ENCODE results near the gene MRPL11.
A peak's percentile ranks its signal among the peaks of the same experiment; 100 is the strongest.
"Not testable (repeated sequence)": the region's sequence is repeated elsewhere in the genome, so short reads cannot be mapped to it uniquely, and the experiment has no call there.

The MRPL11 gene

DNA sequence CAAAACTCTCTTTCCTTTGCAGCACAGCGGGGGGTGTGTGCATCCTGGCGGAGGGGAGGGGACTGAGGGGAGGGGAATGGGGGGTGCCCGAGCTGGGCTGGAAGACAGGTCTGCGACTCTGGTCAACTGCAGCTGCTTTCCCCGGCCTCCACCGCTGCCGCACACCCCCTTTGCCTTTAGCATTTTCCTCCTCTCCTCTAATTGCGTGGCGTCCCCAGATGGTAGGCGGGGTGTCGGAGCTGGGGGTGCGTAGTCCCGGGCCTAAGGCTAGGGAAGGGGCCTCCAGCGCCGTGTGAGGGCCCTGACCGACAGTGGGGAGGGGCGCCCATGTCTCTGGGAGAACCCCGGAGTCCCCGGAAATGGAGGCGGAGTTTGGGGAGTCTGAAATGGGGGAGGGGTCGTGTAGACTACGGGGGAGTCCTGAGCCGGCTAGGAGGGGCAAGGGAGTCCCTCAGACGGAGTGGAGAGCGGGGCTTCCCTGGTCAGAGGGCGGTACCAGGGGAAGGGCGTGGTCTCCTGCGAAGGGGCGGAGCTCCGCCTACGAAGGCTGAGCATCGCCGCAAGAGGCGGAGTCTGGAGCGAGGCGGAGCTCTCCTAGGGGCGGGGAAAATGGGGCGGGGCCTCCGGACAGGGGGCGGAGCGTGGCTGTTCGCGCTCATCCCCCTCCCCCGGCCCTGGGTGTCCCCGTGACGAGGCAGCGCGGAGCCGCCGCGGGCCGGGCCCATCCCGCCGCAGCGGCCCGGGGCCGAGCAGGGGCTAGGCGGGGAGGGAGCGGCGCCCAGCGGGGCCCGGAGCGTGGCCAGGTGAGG is 27.8 kb upstream of the MRPL11 start, which contains the start of gene PELI3:
TSS of gene PELI3 (plus strand) at position 681 of the 809 bp plus-strand sequence. CDS start 1,224 bp downstream, outside the sequence.
- WGBS (ENCODE audit: insufficient coverage) = under 1% methylated on average over 47 of the region's 63 CpGs
- DNase-seq = peak; percentile 90 to 95 (median 93)
- Histone ChIP-seq H3K4me1 (ENCODE audit: control extremely low read depth in 1 of 4, control insufficient read depth in 4 of 4, insufficient read depth in 4 of 4, low read length in 3 of 4) (peaks cover 0 to 26% (median 22%) of the 10 kb centered on the region in 4 experiments), H3K27ac (ENCODE audit: insufficient read depth in 1 of 2, low read depth in 1 of 2, low read length in 2 of 2, poor library complexity in 1 of 2, severe bottlenecking in 2 of 2) (peak within 1 kb of the TSS in 1 of 2 experiments; percentile 58), H3K36me3 (ENCODE audit: control insufficient read depth in 4 of 4, insufficient read depth in 4 of 4, low read length in 3 of 4) (no peaks in the 10 kb centered on the region), H3K9me3 (ENCODE audit: control extremely low read depth in 1 of 5, control insufficient read depth in 4 of 5, insufficient read depth in 2 of 5, low read depth in 1 of 5, low read length in 4 of 5) (peaks cover 0 to 4% (median 0%) of the 10 kb centered on the region in 5 experiments), H3K27me3 (replicated peaks in 2 of 5; ENCODE audit: control insufficient read depth in 4 of 5, insufficient read depth in 5 of 5, low read length in 4 of 5) (peaks cover 0 to 2% (median 0%) of the 10 kb centered on the region in 5 experiments), H3K4me3 (ENCODE audit: control insufficient read depth in 1 of 7, extremely low read depth in 1 of 7, insufficient read depth in 4 of 7, low read depth in 2 of 7, low read length in 6 of 7) (peak within 1 kb of the TSS; percentile 42 to 83 (median 65))
- ChIA-PET CTCF (interaction anchor here (1.9 kb wide), 1 partner anchor 13 kb away, joined by 6 read pairs; no protein-coding TSS in a partner anchor), POLR2A (interaction anchor here (0.9 kb wide), 1 partner anchor 172 kb away, joined by 3 read pairs; no protein-coding TSS in a partner anchor)

DNA sequence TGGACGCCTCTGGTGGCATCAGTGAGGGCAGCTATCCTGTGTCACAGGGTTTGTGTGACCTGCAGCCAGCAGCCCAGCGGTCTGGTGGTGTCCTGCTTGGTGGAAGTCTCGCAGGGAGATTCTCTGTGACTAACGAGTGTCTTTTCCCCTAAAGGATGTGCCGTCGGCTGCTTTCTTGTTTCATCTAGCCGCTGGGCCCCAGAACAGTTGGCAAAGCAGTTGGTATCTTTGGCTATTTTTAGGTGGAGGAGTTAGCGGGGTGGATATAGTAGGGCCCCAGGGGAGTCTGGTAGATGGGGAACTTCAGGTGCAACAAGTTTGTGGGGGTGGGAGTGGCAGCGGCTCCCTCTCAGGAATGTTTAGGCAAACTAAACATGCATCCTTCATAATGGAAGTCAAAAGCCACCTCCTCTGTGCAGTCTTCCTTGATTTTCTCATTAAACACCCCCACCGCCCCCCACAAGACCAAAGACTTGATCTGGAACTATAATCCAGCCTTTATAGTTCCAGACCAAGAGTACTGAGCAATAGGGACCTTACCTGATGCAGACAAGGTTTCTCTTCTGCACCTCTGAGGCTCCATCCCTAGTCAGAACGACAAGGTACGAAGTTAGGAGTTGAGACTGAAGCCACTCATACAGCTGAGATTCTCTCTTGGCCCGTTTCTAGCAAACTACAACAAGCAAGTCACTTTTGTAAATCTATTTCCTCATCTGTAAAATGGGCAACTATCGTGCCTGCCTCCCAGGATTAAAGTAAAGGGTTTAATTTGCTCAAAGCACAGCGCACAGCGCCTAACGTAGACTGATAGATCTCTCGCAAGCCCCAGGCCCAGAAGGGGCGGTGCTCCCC is 27.0 kb upstream of the MRPL11 start:
- WGBS (ENCODE audit: insufficient coverage) = 56% methylated on average over 13 of the region's 19 CpGs
- peaks cover 0 to 26% (median 22%) of the 10 kb centered on the region in 4 experiments for H3K4me1 ChIP-seq (ENCODE audit: control extremely low read depth in 1 of 4, control insufficient read depth in 4 of 4, insufficient read depth in 4 of 4, low read length in 3 of 4)
- H3K9me3 ChIP-seq (ENCODE audit: control extremely low read depth in 1 of 5, control insufficient read depth in 4 of 5, insufficient read depth in 2 of 5, low read depth in 1 of 5, low read length in 4 of 5) = peaks cover 0 to 4% (median 0%) of the 10 kb centered on the region in 5 experiments
- H3K4me3 ChIP-seq (ENCODE audit: control insufficient read depth in 1 of 7, extremely low read depth in 1 of 7, insufficient read depth in 4 of 7, low read depth in 2 of 7, low read length in 6 of 7) = peak overlapping the region in 6 of 7 experiments; percentile 42 to 83 (median 70)
- H3K27me3 ChIP-seq (replicated peaks in 2 of 5; ENCODE audit: control insufficient read depth in 4 of 5, insufficient read depth in 5 of 5, low read length in 4 of 5) = peaks cover 0 to 2% (median 0%) of the 10 kb centered on the region in 5 experiments
- peak overlapping the region in 1 of 2 experiments; percentile 58 for H3K27ac ChIP-seq (ENCODE audit: insufficient read depth in 1 of 2, low read depth in 1 of 2, low read length in 2 of 2, poor library complexity in 1 of 2, severe bottlenecking in 2 of 2)
- POLR2A ChIA-PET = interaction anchor here (0.7 to 0.9 kb wide), 2 partner anchors 140 to 173 kb away, joined by 3 read pairs; no protein-coding TSS in a partner anchor
- H3K36me3 ChIP-seq (ENCODE audit: control insufficient read depth in 4 of 4, insufficient read depth in 4 of 4, low read length in 3 of 4) = no peaks in the 10 kb centered on the region
- DNase-seq = no peak
- CTCF ChIA-PET = interaction anchor here (0.6 to 1.9 kb wide), 3 partner anchors 9 to 87 kb away, joined by 3 to 6 read pairs (median 5); no protein-coding TSS in a partner anchor

GRCh38 chr11:66464916-66465315 is 26.3 kb upstream of the MRPL11 start:
- ChIA-PET CTCF (interaction anchor here (0.6 to 1.5 kb wide), 2 partner anchors 9 to 86 kb away, joined by 3 to 5 read pairs; no protein-coding TSS in a partner anchor), POLR2A (interaction anchor here (0.7 kb wide), 1 partner anchor 139 kb away, joined by 3 read pairs; no protein-coding TSS in a partner anchor)
- H3K4me3 ChIP-seq (ENCODE audit: control insufficient read depth in 1 of 7, extremely low read depth in 1 of 7, insufficient read depth in 4 of 7, low read depth in 2 of 7, low read length in 6 of 7) = no peak overlapping the region
- peaks cover 0 to 26% (median 22%) of the 10 kb centered on the region in 4 experiments for H3K4me1 ChIP-seq (ENCODE audit: control extremely low read depth in 1 of 4, control insufficient read depth in 4 of 4, insufficient read depth in 4 of 4, low read length in 3 of 4)
- 100% methylated on average over 1 of the region's 1 CpG for WGBS (ENCODE audit: insufficient coverage)
- H3K27ac ChIP-seq (ENCODE audit: insufficient read depth in 1 of 2, low read depth in 1 of 2, low read length in 2 of 2, poor library complexity in 1 of 2, severe bottlenecking in 2 of 2) = no peak overlapping the region
- DNase-seq = no peak
- H3K36me3 ChIP-seq (ENCODE audit: control insufficient read depth in 4 of 4, insufficient read depth in 4 of 4, low read length in 3 of 4) = no peaks in the 10 kb centered on the region
- H3K9me3 ChIP-seq (ENCODE audit: control extremely low read depth in 1 of 5, control insufficient read depth in 4 of 5, insufficient read depth in 2 of 5, low read depth in 1 of 5, low read length in 4 of 5) = peaks cover 0 to 4% (median 0%) of the 10 kb centered on the region in 5 experiments
- H3K27me3 ChIP-seq (replicated peaks in 2 of 5; ENCODE audit: control insufficient read depth in 4 of 5, insufficient read depth in 5 of 5, low read length in 4 of 5) = peaks cover 0 to 2% (median 0%) of the 10 kb centered on the region in 5 experiments

DNA sequence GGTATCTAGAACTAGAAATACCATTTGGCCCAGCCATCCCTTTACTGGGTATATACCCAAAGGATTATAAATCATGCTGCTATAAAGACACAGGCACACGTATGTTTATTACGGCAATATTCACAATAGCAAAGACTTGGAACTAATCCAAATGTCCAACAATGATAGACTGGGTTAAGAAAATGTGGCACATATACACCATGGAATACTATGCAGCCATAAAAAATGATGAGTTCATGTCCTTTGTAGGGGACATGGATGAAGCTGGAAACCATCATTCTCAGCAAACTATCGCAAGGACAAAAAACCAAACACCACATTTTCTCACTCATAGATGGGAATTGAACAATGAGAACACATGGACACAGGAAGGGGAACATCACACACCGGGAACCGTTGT is 25.5 kb upstream of the MRPL11 start:
- H3K36me3 ChIP-seq (ENCODE audit: control insufficient read depth in 4 of 4, insufficient read depth in 4 of 4, low read length in 3 of 4); DNase-seq; H3K9me3 ChIP-seq (ENCODE audit: control extremely low read depth in 1 of 5, control insufficient read depth in 4 of 5, insufficient read depth in 2 of 5, low read depth in 1 of 5, low read length in 4 of 5); POLR2A ChIA-PET; H3K27ac ChIP-seq (ENCODE audit: insufficient read depth in 1 of 2, low read depth in 1 of 2, low read length in 2 of 2, poor library complexity in 1 of 2, severe bottlenecking in 2 of 2); H3K4me3 ChIP-seq (ENCODE audit: control insufficient read depth in 1 of 7, extremely low read depth in 1 of 7, insufficient read depth in 4 of 7, low read depth in 2 of 7, low read length in 6 of 7); H3K27me3 ChIP-seq (replicated peaks in 2 of 5; ENCODE audit: control insufficient read depth in 4 of 5, insufficient read depth in 5 of 5, low read length in 4 of 5): not testable (repeated sequence)
- H3K4me1 ChIP-seq (ENCODE audit: control extremely low read depth in 1 of 4, control insufficient read depth in 4 of 4, insufficient read depth in 4 of 4, low read length in 3 of 4) = peaks cover 0 to 26% (median 22%) of the 10 kb centered on the region in 4 experiments
- CTCF ChIA-PET = interaction anchor here (1.5 kb wide), 1 partner anchor 8 kb away, joined by 5 read pairs; no protein-coding TSS in a partner anchor
- no CpG with 5 or more reads among the region's 5 CpGs for WGBS (ENCODE audit: insufficient coverage)

DNA sequence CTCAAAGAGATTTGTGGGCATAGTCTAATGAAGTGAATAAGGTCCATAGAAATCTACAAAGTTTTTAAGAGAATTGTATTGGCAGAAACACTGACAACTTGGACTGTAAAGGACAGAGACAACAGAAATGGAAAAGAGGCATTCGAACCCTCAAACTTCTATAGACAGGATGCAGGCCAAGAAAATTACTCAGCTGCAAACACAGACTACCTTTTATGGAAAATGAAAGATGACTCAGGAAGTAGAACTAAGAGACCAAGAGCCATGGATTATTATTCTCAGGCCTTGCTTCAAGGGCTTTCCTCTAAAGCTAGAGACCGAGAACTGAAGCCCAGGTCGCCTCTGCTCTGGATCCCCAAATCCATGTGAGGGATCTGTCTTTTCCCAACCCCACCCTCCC is 24.3 kb upstream of the MRPL11 start:
- whole genome bisulfite sequencing (ENCODE audit: insufficient coverage) = 98% methylated on average over 3 of the region's 3 CpGs
- POLR2A ChIA-PET = no interaction called here

GRCh38 chr11:66462010-66462409 is 23.4 kb upstream of the MRPL11 start:
- no peak overlapping the region for H3K4me3 ChIP-seq (ENCODE audit: control insufficient read depth in 1 of 7, extremely low read depth in 1 of 7, insufficient read depth in 4 of 7, low read depth in 2 of 7, low read length in 6 of 7)
- no peak for DNase-seq
- H3K27me3 ChIP-seq (replicated peaks in 2 of 5; ENCODE audit: control insufficient read depth in 4 of 5, insufficient read depth in 5 of 5, low read length in 4 of 5) = peaks cover 0 to 2% (median 0%) of the 10 kb centered on the region in 5 experiments
- no peaks in the 10 kb centered on the region for H3K36me3 ChIP-seq (ENCODE audit: control insufficient read depth in 4 of 4, insufficient read depth in 4 of 4, low read length in 3 of 4)
- no peak overlapping the region for H3K27ac ChIP-seq (ENCODE audit: insufficient read depth in 1 of 2, low read depth in 1 of 2, low read length in 2 of 2, poor library complexity in 1 of 2, severe bottlenecking in 2 of 2)
- POLR2A ChIA-PET = no interaction called here
- peaks cover 0 to 4% (median 0%) of the 10 kb centered on the region in 5 experiments for H3K9me3 ChIP-seq (ENCODE audit: control extremely low read depth in 1 of 5, control insufficient read depth in 4 of 5, insufficient read depth in 2 of 5, low read depth in 1 of 5, low read length in 4 of 5)
- CTCF ChIA-PET = interaction anchor here (1.0 to 1.6 kb wide), 4 partner anchors 22 to 73 kb away, joined by 3 to 7 read pairs (median 3); partner anchors contain the start of gene MRPL11
- peaks cover 0 to 13% (median 7%) of the 10 kb centered on the region in 4 experiments for H3K4me1 ChIP-seq (ENCODE audit: control extremely low read depth in 1 of 4, control insufficient read depth in 4 of 4, insufficient read depth in 4 of 4, low read length in 3 of 4)

More for the DNA sequence above, 24.3 kb upstream of the MRPL11 start:
- H3K9me3 ChIP-seq (ENCODE audit: control extremely low read depth in 1 of 5, control insufficient read depth in 4 of 5, insufficient read depth in 2 of 5, low read depth in 1 of 5, low read length in 4 of 5) = peaks cover 0 to 4% (median 0%) of the 10 kb centered on the region in 5 experiments
- H3K27me3 ChIP-seq (replicated peaks in 2 of 5; ENCODE audit: control insufficient read depth in 4 of 5, insufficient read depth in 5 of 5, low read length in 4 of 5) = peaks cover 0 to 2% (median 0%) of the 10 kb centered on the region in 5 experiments
- DNase-seq = no peak
- H3K36me3 ChIP-seq (ENCODE audit: control insufficient read depth in 4 of 4, insufficient read depth in 4 of 4, low read length in 3 of 4) = no peaks in the 10 kb centered on the region
- no peak overlapping the region for H3K27ac ChIP-seq (ENCODE audit: insufficient read depth in 1 of 2, low read depth in 1 of 2, low read length in 2 of 2, poor library complexity in 1 of 2, severe bottlenecking in 2 of 2)
- H3K4me1 ChIP-seq (ENCODE audit: control extremely low read depth in 1 of 4, control insufficient read depth in 4 of 4, insufficient read depth in 4 of 4, low read length in 3 of 4) = peaks cover 0 to 22% (median 16%) of the 10 kb centered on the region in 4 experiments
- CTCF ChIA-PET = interaction anchor here (1.2 kb wide), 1 partner anchor 23 kb away, joined by 3 read pairs; no protein-coding TSS in a partner anchor
- no peak overlapping the region for H3K4me3 ChIP-seq (ENCODE audit: control insufficient read depth in 1 of 7, extremely low read depth in 1 of 7, insufficient read depth in 4 of 7, low read depth in 2 of 7, low read length in 6 of 7)
